ENCODE measurements around the gene CDC37L1. TPM values are rescaled to one million over a fixed set of nuclear protein-coding genes. Genes with fewer than 3 reads are reported as not detected.

The CDC37L1 gene
- total RNA-seq, 2 donors from 2014 or later: 18.4 to 22.2 TPM

- H3K9me3 ChIP-seq (ENCODE audit: control insufficient read depth, low read length): no peaks in the 10 kb centered on the region
- 0% methylated on average over 4 of the region's 4 CpGs for WGBS, 2 experiments (ENCODE audit: insufficient coverage in 1 of 2, insufficient read length in 1 of 2)
- peak overlapping the region; percentile 83 for H3K27ac Mint-ChIP-seq
- H3K4me1 ChIP-seq (ENCODE audit: control insufficient read depth, insufficient read depth, low read length): peaks cover 4% of the 10 kb centered on the region
- peak overlapping the region; percentile 94 for H3K4me3 ChIP-seq (ENCODE audit: low read length)
- H3K9ac ChIP-seq (ENCODE audit: extremely low read depth, low read length, poor library complexity, severe bottlenecking): peak overlapping the region; percentile 55
- H3K27me3 Mint-ChIP-seq (ENCODE audit: insufficient read depth): no peaks in the 10 kb centered on the region
- no peaks in the 10 kb centered on the region for H3K27me3 ChIP-seq (ENCODE audit: control insufficient read depth, insufficient read depth, low read length, poor library complexity, severe bottlenecking)
- peaks cover 1% of the 10 kb centered on the region for H3K36me3 Mint-ChIP-seq (ENCODE audit: low read depth)
- TF ChIP-seq CTCF (conservative IDR thresholded peaks at IDR 0.05): no peak
- H3K9me3 Mint-ChIP-seq: no peaks in the 10 kb centered on the region
- peak overlapping the region; percentile 76 for H3K27ac ChIP-seq (ENCODE audit: low read depth, low read length)
- H3K4me3 Mint-ChIP-seq: peak overlapping the region; percentile 85
- no peak for DNase-seq
- peaks cover 19% of the 10 kb centered on the region for H3K4me1 Mint-ChIP-seq
- H3K36me3 ChIP-seq (ENCODE audit: control insufficient read depth, insufficient read depth, low read length): no peaks in the 10 kb centered on the region
Measured at GRCh38 chr9:4740388-4740637, 60.9 kb downstream of the CDC37L1 start.

GRCh38 chr9:4740638-4741364 is 61.4 kb downstream of the CDC37L1 start, which contains the start of gene AK3:
TSS of gene AK3 (minus strand) at chr9:4741202. CDS start at chr9:4741087, 115 bp downstream.
- TF ChIP-seq CTCF (conservative IDR thresholded peaks at IDR 0.05): peak; percentile 52
- Histone ChIP-seq H3K4me3 (ENCODE audit: low read length) (peak within 1 kb of the TSS; percentile 94), H3K9ac (ENCODE audit: extremely low read depth, low read length, poor library complexity, severe bottlenecking) (peak within 1 kb of the TSS; percentile 55), H3K9me3 (ENCODE audit: control insufficient read depth, low read length) (no peaks in the 10 kb centered on the region), H3K36me3 (ENCODE audit: control insufficient read depth, insufficient read depth, low read length) (no peaks in the 10 kb centered on the region), H3K4me1 (ENCODE audit: control insufficient read depth, insufficient read depth, low read length) (peaks cover 4% of the 10 kb centered on the region), H3K27me3 (ENCODE audit: control insufficient read depth, insufficient read depth, low read length, poor library complexity, severe bottlenecking) (no peaks in the 10 kb centered on the region), H3K27ac (ENCODE audit: low read depth, low read length) (peak within 1 kb of the TSS; percentile 76)
- H3K4me3 Mint-ChIP-seq: peak within 1 kb of the TSS; percentile 85
- peaks cover 19% of the 10 kb centered on the region for H3K4me1 Mint-ChIP-seq
- H3K27me3 Mint-ChIP-seq (ENCODE audit: insufficient read depth): no peaks in the 10 kb centered on the region
- H3K27ac Mint-ChIP-seq: peak within 1 kb of the TSS; percentile 83
- peaks cover 1% of the 10 kb centered on the region for H3K36me3 Mint-ChIP-seq (ENCODE audit: low read depth)
- H3K9me3 Mint-ChIP-seq: no peaks in the 10 kb centered on the region
- peak; percentile 95 for DNase-seq
- WGBS, 2 experiments (ENCODE audit: insufficient coverage in 1 of 2, insufficient read length in 1 of 2): 0% methylated on average over 33 to 84 of the region's 84 CpGs

GRCh38 chr9:4741365-4742089 is 62.2 kb downstream of the CDC37L1 start:
- H3K27me3 Mint-ChIP-seq (ENCODE audit: insufficient read depth): no peaks in the 10 kb centered on the region
- no peaks in the 10 kb centered on the region for H3K36me3 ChIP-seq (ENCODE audit: control insufficient read depth, insufficient read depth, low read length)

More at GRCh38 chr9:4741365-4742089, 62.2 kb downstream of the CDC37L1 start:
- H3K9me3 Mint-ChIP-seq: no peaks in the 10 kb centered on the region
- Histone ChIP-seq H3K27me3 (ENCODE audit: control insufficient read depth, insufficient read depth, low read length, poor library complexity, severe bottlenecking) (no peaks in the 10 kb centered on the region), H3K9ac (ENCODE audit: extremely low read depth, low read length, poor library complexity, severe bottlenecking) (peak overlapping the region; percentile 38), H3K4me3 (ENCODE audit: low read length) (peak overlapping the region; percentile 80), H3K9me3 (ENCODE audit: control insufficient read depth, low read length) (no peaks in the 10 kb centered on the region), H3K27ac (ENCODE audit: low read depth, low read length) (no peak overlapping the region), H3K4me1 (ENCODE audit: control insufficient read depth, insufficient read depth, low read length) (peaks cover 4% of the 10 kb centered on the region)
- WGBS, 2 experiments (ENCODE audit: insufficient coverage in 1 of 2, insufficient read length in 1 of 2): 3 to 7% methylated on average over 11 to 54 of the region's 54 CpGs
- peak; percentile 83 for DNase-seq
- peaks cover 1% of the 10 kb centered on the region for H3K36me3 Mint-ChIP-seq (ENCODE audit: low read depth)
- peaks cover 19% of the 10 kb centered on the region for H3K4me1 Mint-ChIP-seq
- no peak for TF ChIP-seq CTCF (conservative IDR thresholded peaks at IDR 0.05)
- peak overlapping the region; percentile 85 for H3K4me3 Mint-ChIP-seq
- H3K27ac Mint-ChIP-seq: peak overlapping the region; percentile 75

All from endodermal cell (in vitro differentiated cells).